AG04449 (cell line): ENCODE results near the gene DZIP1.

Source experiments
- CTCF ChIA-PET: fragments of 350-600 bp; formaldehyde crosslinking; extraction: SDS; loops from one replicate; lab custom pipeline; 2021; ENCODE audit warnings: antibody characterized with exemption; lab: Yijun Ruan, JAX
- POLR2A ChIA-PET: fragments of 400-600, 350-600 bp; formaldehyde crosslinking; extraction: SDS; loops from one replicate; lab custom pipeline; 2020; ENCODE audit warnings: antibody characterized with exemption, inconsistent platforms; lab: Yijun Ruan, JAX
- DNase-seq: peaks from one replicate; pipeline ENCODE4 v3.0.0-alpha.2; 2010; ENCODE audit warnings: low read depth, low spot score
- H3K4me3 ChIP-seq: 2 replicates; pipeline ENCODE4 v1.5.1; 2011; ENCODE audit warnings: low read depth, mild to moderate bottlenecking, control low read depth, low read length
- TF ChIP-seq, protein P1 (sequence below): IDR thresholded peaks from one replicate; pipeline ENCODE4 v1.5.1; 2011; ENCODE audit warnings: mild to moderate bottlenecking, moderate library complexity, low read length, control low read depth, inconsistent platforms; ENCODE audit not compliant: insufficient read depth; ENCODE audit errors: missing control alignments

The DZIP1 gene

DNA sequence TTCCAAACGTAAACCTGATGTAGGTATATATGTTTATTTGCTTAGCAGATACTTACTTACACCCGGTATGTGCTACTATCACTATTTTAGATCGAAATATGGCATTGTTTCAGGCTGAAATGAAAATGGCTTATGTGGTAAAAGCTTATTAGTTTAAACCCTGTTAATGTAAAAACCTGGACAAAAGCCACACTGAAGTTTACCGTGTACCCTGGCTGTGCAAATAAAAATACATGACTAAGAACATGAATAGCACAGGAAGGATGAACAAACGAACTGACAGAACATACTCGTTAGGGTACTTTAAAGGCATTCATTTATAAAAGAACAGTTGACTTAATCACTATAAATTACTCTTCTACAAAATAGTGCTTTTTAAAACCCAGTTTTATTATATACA, 85.4 kb downstream of the DZIP1 start:
- CTCF ChIA-PET: interaction anchor here (1.0 kb wide), 1 partner anchor 101 kb away, joined by 3 read pairs; no protein-coding TSS in a partner anchor
- POLR2A ChIA-PET: no interaction called here
- no peak overlapping the region for H3K4me3 ChIP-seq
- TF ChIP-seq, protein P1, sequence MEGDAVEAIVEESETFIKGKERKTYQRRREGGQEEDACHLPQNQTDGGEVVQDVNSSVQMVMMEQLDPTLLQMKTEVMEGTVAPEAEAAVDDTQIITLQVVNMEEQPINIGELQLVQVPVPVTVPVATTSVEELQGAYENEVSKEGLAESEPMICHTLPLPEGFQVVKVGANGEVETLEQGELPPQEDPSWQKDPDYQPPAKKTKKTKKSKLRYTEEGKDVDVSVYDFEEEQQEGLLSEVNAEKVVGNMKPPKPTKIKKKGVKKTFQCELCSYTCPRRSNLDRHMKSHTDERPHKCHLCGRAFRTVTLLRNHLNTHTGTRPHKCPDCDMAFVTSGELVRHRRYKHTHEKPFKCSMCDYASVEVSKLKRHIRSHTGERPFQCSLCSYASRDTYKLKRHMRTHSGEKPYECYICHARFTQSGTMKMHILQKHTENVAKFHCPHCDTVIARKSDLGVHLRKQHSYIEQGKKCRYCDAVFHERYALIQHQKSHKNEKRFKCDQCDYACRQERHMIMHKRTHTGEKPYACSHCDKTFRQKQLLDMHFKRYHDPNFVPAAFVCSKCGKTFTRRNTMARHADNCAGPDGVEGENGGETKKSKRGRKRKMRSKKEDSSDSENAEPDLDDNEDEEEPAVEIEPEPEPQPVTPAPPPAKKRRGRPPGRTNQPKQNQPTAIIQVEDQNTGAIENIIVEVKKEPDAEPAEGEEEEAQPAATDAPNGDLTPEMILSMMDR: no peak
- no peak for DNase-seq

DNA sequence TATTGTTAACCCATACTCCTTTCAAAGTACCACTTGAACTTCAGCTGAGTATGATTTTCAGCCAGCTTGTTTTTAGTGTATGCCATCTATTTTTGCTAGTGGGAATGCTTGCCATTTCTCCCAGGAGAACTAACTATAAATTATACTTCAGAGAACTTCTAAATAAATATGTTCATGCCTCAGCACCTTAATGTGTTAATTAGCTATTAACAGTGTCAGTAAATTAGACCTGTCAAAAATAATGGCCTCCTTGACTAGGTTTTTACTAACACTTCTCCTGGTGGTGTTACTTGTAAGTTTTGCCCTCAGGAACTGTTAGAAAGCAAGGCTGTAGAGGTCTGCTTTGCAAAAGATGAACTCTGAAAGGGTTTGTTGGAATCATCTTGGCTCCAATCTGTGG, 87.5 kb downstream of the DZIP1 start:
- CTCF ChIA-PET: interaction anchor here (1.4 to 1.7 kb wide), 3 partner anchors 8 to 277 kb away, joined by 4 to 6 read pairs (median 5); no protein-coding TSS in a partner anchor
- POLR2A ChIA-PET: no interaction called here
- no peak for DNase-seq
- H3K4me3 ChIP-seq: no peak overlapping the region
- TF ChIP-seq, protein P1: no peak

DNA sequence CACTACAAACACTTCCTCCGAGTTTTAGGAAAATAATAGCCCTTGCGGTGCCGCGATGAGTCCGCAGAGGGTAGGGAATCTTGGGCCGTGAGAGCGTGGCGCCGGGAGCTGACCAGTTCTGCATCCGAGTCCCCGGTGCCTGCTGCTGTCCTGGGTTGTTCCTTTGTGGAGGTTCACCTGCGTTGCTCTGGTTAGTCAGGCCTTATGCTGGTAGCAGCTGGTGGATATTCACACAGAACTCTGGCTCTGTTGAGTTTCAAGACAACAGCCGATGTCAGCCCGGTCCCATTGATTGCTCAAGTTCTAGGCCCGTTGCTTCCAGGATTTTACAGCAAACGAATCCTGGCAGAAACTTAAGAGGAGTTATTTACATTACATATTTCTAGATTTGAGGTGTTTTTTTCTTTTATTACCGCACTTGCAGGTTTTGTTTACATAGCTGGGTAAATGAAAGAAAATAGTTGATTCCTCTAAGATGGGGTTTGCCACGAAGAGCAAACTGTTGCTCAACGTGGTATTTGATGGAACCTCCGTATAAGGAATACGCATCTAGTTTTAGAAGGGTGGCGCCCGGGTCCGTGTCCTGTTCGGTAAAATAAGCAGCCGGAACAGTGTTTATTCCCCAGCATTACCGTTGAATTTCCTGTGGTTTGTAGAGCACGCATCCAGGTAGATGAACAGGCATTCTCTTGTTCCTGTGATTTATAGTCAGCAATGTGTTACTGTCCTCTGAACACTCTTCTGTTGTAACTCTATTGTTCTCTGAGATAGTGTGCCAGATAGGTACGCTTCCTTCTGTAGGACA, 90.7 kb downstream of the DZIP1 start:
- DNase-seq: no peak
- TF ChIP-seq, protein P1: no peak
- CTCF ChIA-PET: interaction anchor here (0.9 kb wide), 1 partner anchor 13 kb away, joined by 4 read pairs; no protein-coding TSS in a partner anchor
- POLR2A ChIA-PET: no interaction called here
- no peak overlapping the region for H3K4me3 ChIP-seq

DNA sequence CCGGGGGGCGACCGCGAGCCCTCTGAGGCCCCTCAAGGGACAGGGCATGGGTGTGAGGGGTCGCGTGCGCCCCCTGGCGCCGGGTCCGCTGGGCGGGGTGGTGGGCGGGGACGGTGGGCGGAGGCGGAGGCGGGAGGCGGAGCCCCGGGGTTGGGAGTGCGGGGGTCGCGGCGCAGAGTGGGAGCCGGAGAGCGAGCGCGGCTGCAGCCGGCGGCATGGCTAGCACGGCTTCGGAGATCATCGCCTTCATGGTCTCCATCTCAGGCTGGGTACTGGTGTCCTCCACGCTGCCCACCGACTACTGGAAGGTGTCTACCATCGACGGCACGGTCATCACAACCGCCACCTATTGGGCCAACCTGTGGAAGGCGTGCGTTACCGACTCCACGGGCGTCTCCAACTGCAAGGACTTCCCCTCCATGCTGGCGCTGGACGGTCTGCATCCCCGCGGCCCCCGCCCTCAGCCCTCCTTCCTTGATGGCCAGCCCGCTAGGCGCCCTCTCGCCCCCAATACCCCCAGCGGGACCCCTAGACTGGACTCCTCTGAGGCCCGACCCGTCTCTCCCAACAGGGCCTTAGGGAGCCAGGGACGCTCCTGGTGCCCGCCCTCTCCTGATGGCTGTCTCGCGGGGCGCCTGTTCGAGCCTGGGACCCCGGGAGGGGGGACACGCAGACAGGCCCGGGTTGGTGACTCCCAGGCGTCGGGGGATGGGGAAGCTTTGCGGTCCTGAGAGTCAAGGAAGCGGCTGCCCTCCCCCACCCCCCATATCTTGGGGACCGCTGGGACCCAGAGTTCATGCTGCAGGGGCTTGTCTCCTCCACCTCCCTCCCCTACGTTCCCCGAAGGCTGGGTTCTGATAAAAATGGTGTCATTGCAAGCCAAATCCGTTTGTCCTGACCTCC, 91.7 kb downstream of the DZIP1 start, which contains the start of gene CLDN10:
Gene CLDN10 (plus strand): TSS at position 182 of the 903 bp plus-strand sequence. CDS start 34 bp downstream, at position 216.
- H3K4me3 ChIP-seq: no peak within 1 kb of the TSS
- POLR2A ChIA-PET: no interaction called here
- DNase-seq: no peak
- CTCF ChIA-PET: interaction anchor here (0.9 kb wide), 1 partner anchor 12 kb away, joined by 4 read pairs; no protein-coding TSS in a partner anchor
- TF ChIP-seq, protein P1: no peak

DNA sequence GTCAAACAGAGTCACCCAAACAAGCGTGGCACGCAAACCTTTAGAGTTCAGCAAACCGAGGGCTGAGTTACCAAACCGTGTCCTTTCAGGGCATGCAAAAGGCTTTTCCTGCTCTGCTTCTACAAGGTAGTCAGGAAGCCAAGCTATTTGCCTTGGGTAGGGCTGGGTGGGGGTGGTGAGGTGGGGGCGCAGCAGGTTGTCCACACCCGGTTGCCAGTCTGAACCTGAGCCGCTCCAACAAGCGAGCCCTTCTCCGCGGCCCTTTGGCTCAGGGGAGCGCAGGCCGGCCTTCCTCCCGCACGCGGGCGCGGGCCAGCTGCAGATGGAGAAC, 92.3 kb downstream of the DZIP1 start:
- H3K4me3 ChIP-seq: no peak overlapping the region
- CTCF ChIA-PET: no interaction called here
- TF ChIP-seq, protein P1: no peak
- POLR2A ChIA-PET: no interaction called here
- no peak for DNase-seq
